Testis (tissue), 3 donors: Measurements from ENCODE around the gene EMP1. TPM values are rescaled to one million over a fixed set of nuclear protein-coding genes. Genes with fewer than 3 reads are reported as not detected.
A peak's percentile ranks its signal among the peaks of the same experiment; 100 is the strongest.

Source experiments
- DNase-seq: peaks from one replicate; pipeline ENCODE4 v3.0.0-alpha.2; 2019
- H3K27ac ChIP-seq, 2 donors: fragments of 200-600 bp; sonication (generic); one replicate each; pipeline ENCODE4 v1.5.1; 2019
- H3K27me3 ChIP-seq: fragments of 200-600 bp; sonication (generic); one replicate; pipeline ENCODE4 v1.5.1; 2019
- H3K36me3 ChIP-seq: fragments of 200-600 bp; sonication (generic); one replicate; pipeline ENCODE4 v1.5.1; 2017; ENCODE audit warnings: low read depth; ENCODE audit errors: missing control alignments
- H3K4me1 ChIP-seq: fragments of 200-600 bp; sonication (generic); one replicate; pipeline ENCODE4 v1.5.1; 2019
- H3K4me3 ChIP-seq, 2 donors: fragments of 200-600 bp; sonication (generic); one replicate each; pipeline ENCODE4 v1.5.1; 2017 to 2019
- H3K9me3 ChIP-seq: fragments of 200-600 bp; sonication (generic); one replicate; pipeline ENCODE4 v1.5.1; 2017
- CTCF ChIP-seq, 3 experiments: fragments of 450-650 bp in 2 of 3; fragments of 200-600 bp in 1 of 3; sonication (generic) in 1 of 3; IDR thresholded peaks; one replicate each; pipeline ENCODE4 v1.5.1; 2016 to 2019; ENCODE audit warnings: antibody characterized with exemption in 3 of 3, mild to moderate bottlenecking in 2 of 3, moderate library complexity in 1 of 3
- POLR2A ChIP-seq: fragments of 450-650 bp; IDR thresholded peaks from one replicate; pipeline ENCODE4 v1.6.1; 2017; ENCODE audit warnings: antibody characterized with exemption, mild to moderate bottlenecking, moderate library complexity
- WGBS, 2 donors: methylation state at CpG; one replicate each; pipeline ENCODE4 v1.1.5; 2018; 5-methylcytosine and 5-hydroxymethylcytosine counted together
- intact Hi-C: fragments of 100-400 bp; cut with DNase I; formaldehyde crosslinking; loops from one replicate; pipeline ENCODE4 v1.15.1; 2023; ENCODE audit warnings: low total_unique reads
- polyA plus RNA-seq: library from polyadenylated mRNA; stranded (reverse); fragments of 350-450 nt; fragmentation: Illumina TruSeq; extraction: RNeasy Lipid Tissue Mini Kit (QIAGEN cat#74804); gene quantifications from one replicate; pipeline ENCODE4 v1.2.3, GENCODE V29; 2014; ENCODE audit warnings: low read depth, low replicate concordance; ENCODE audit not compliant: insufficient read depth
- total RNA-seq, 2 donors: library from RNA; depleted of rRNA; stranded (reverse); fragments of >200 nt; gene quantifications; one replicate each; pipeline ENCODE4 v1.2.3, GENCODE V29; 2016

The EMP1 gene
- total and polyA plus RNA-seq, 3 donors from 2014 or later, result 14.1 to 59.4 (median 29.2) TPM

DNA sequence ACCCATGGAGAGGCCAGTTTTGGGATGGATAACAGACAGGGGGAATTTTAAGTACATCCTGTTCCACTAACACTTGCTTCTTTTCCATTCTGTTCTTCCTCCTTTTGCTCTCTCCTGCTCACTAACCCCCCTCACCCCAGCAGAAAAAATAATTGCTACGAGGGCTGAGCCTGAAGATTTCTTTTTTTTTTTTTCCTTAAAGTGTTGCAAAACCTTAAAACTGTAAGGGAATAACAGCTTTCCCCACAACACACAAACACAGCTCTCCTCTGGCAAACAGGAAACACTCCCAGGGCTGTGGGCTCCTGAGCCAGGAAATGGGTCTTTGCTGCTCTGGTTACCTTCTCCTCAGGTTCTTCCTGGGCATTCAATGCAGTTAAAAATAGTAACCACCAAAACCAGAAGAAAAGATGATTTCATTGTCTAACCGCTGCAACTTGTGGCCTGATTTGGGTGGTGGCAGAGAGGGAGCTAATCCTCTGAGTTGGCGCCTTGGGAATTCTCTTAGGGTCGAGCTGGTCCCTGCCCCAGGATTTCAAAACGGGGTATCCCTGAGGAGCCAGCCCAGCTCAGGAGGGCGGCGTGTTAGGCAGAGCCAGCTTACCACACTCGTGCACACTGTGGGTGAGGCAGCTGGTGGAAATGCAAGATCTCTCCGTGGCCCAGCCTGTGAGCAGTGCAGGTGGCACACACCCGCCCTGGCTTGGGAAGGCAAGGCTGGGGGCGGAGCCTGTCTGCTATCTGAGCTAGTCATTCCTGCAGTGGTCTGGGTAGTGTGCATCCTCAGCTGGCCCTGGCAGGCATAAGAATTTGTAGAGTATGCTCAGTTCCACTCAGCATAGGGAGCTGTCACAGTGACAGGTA is 17.1 kb upstream of the EMP1 start:
- Histone ChIP-seq H3K27ac (peak overlapping the region in 1 of 2 donors; percentile 64), H3K4me1 (peaks cover 16% of the 10 kb centered on the region), H3K4me3 (no peak overlapping the region), H3K27me3 (no peaks in the 10 kb centered on the region), H3K9me3 (no peaks in the 10 kb centered on the region), H3K36me3 (no peaks in the 10 kb centered on the region)
- intact Hi-C loops, result no loop called here
- no peak for TF ChIP-seq POLR2A
- TF ChIP-seq CTCF (IDR thresholded peaks at IDR 0.05), result no peak
- DNase-seq, result peak; percentile 46
- 20 to 31% methylated on average over 3 to 11 of the region's 11 CpGs for WGBS, 2 donors

DNA sequence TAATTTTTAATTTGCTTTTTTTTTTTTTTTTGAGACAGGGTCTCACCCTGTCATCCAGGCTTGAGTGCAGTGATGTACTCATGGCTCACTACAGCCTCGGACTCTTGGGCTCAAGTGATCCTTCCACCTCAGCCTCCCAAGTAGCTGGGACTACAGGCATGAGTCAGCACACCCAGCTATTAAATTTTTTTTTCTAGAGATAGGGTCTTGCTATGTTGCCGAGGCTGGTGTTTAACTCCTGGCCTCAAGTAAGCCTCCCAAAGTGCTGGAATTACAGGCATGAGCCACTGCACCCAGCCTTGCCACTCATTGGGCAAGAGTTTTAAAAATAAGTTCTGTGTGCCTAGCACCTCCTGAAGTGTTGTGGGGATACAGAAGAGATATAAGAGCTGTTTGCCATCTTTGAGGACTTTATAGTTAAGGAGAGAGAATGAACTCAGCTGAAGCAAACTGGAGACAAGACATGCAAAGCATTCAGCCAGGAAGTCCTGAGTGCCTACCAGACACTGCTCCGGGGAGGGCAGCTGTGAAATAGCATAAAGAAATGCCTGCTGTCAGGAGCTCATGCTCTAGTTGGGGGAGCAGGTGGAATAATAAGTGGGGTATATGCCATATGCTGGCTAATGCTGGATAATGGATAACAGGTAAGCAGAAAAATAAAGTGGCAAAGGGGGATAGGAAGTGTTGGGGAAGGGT is 15.0 kb upstream of the EMP1 start:
- intact Hi-C loops, result no loop called here
- Histone ChIP-seq H3K4me1 (peaks cover 16% of the 10 kb centered on the region), H3K36me3 (no peaks in the 10 kb centered on the region), H3K9me3 (no peaks in the 10 kb centered on the region), H3K27me3 (no peaks in the 10 kb centered on the region), H3K4me3 (no peak overlapping the region), H3K27ac (no peak overlapping the region)
- no peak for TF ChIP-seq CTCF (IDR thresholded peaks at IDR 0.05)
- no peak for TF ChIP-seq POLR2A
- 61 to 87% methylated on average over 3 of the region's 3 CpGs for WGBS, 2 donors
- DNase-seq, result no peak

DNA sequence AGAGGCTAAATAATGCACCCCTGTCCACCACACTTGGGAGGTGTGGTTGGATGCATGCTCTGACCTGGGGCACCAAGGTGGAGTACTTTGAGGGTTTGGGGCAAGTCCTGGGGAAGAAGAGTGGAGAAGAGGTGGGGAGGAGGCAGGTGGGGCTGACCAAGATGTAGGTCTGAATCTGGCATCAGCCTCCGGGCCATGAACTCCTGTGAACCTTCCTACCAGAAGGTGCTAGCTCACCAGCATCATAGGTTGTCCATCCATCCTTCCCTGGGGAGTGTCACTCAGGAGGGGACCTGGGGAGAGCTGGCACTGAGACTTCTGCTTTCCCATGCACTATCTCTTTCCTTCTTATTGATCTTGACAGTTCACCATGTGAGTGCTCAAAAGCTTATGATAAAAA is 13.6 kb upstream of the EMP1 start:
- H3K4me1 ChIP-seq, result peaks cover 16% of the 10 kb centered on the region
- TF ChIP-seq POLR2A, result no peak
- no peak for TF ChIP-seq CTCF (IDR thresholded peaks at IDR 0.05)
- intact Hi-C loops, result no loop called here
- no peaks in the 10 kb centered on the region for H3K27me3 ChIP-seq
- WGBS, 2 donors, result 95 to 100% methylated on average over 1 of the region's 1 CpG
- H3K27ac ChIP-seq, result no peak overlapping the region
- H3K9me3 ChIP-seq, result no peaks in the 10 kb centered on the region
- no peak overlapping the region for H3K4me3 ChIP-seq
- H3K36me3 ChIP-seq, result no peaks in the 10 kb centered on the region
- DNase-seq, result no peak

DNA sequence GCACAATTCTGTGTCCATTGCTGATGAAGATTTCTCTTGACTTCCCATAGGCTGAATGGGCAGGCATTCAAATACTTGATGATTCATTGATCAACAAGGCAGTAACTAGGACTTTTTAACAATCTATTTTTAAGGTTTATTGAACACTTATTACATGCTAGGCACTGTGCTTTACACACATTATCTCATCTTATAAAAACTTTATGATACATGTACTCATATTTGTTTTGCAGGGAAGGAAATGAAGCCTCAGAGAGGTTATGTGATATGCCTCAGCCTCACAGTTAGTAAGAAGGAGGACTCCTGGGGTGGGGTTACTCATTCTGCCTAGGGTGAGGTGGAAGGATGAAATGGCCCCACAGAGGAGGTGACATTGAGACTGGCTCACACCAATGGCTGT is 12.9 kb upstream of the EMP1 start:
- no peak for TF ChIP-seq CTCF (IDR thresholded peaks at IDR 0.05)
- TF ChIP-seq POLR2A, result no peak
- Histone ChIP-seq H3K27me3 (no peaks in the 10 kb centered on the region), H3K4me1 (peaks cover 19% of the 10 kb centered on the region), H3K27ac (no peak overlapping the region), H3K4me3 (no peak overlapping the region), H3K36me3 (no peaks in the 10 kb centered on the region), H3K9me3 (no peaks in the 10 kb centered on the region)
- DNase-seq, result no peak
- intact Hi-C loops, result no loop called here
